A172 (cell line): ENCODE measurements around the gene P3H3. TPM values are rescaled to one million over a fixed set of nuclear protein-coding genes. Genes with fewer than 3 reads are reported as not detected.

Source experiments
- DNase-seq: peaks from one replicate; pipeline ENCODE4 v3.0.0-alpha.2; 2015; ENCODE audit warnings: low spot score
- total RNA-seq: library from RNA; depleted of rRNA; stranded (reverse); fragments of >200 nt; shearing (Covaris generic); gene quantifications from 2 replicates; pipeline ENCODE4 v1.2.3, GENCODE V29; 2014; rRNA removed

Gene P3H3
- total RNA-seq = 6.9 and 7.4 TPM in 2 replicates

GRCh38 chr12:6827982-6828780 is at the start of gene P3H3:
TSS of gene P3H3 (plus strand) at chr12:6828407. CDS start at chr12:6828441, 34 bp downstream.
- peak; percentile 30 for DNase-seq

GRCh38 chr12:6778574-6779550 is 49.3 kb upstream of the P3H3 start:
- peak; percentile 81 for DNase-seq

GRCh38 chr12:6779708-6780432 is 48.3 kb upstream of the P3H3 start:
- DNase-seq = no peak

- no peak for DNase-seq
Measured at GRCh38 chr12:6780573-6780972, 47.6 kb upstream of the P3H3 start.

- no peak for DNase-seq
Measured at GRCh38 chr12:6782119-6782518, 46.1 kb upstream of the P3H3 start.

GRCh38 chr12:6782850-6783566 is 45.2 kb upstream of the P3H3 start:
- no peak for DNase-seq

GRCh38 chr12:6783828-6784227 is 44.4 kb upstream of the P3H3 start:
- DNase-seq = no peak

GRCh38 chr12:6784296-6784695 is 43.9 kb upstream of the P3H3 start:
- DNase-seq = no peak

- no peak for DNase-seq
Measured at GRCh38 chr12:6784761-6785160, 43.4 kb upstream of the P3H3 start.

- no peak for DNase-seq
Measured at GRCh38 chr12:6786416-6787094, 41.7 kb upstream of the P3H3 start.

- DNase-seq = no peak
Measured at GRCh38 chr12:6787309-6787708, 40.9 kb upstream of the P3H3 start.

- no peak for DNase-seq
Measured at GRCh38 chr12:6788972-6789924, 39.0 kb upstream of the P3H3 start, which contains the start of gene CD4. TSS of gene CD4 (plus strand) at chr12:6789528. CDS start at chr12:6800139, 10,611 bp downstream.

GRCh38 chr12:6790496-6791150 is 37.6 kb upstream of the P3H3 start:
- DNase-seq = no peak

- no peak for DNase-seq
Measured at GRCh38 chr12:6791931-6792520, 36.2 kb upstream of the P3H3 start.

GRCh38 chr12:6792522-6793201 is 35.5 kb upstream of the P3H3 start:
- no peak for DNase-seq

- no peak for DNase-seq
Measured at GRCh38 chr12:6795088-6795487, 33.1 kb upstream of the P3H3 start.

GRCh38 chr12:6796576-6796975 is 31.6 kb upstream of the P3H3 start:
- no peak for DNase-seq

GRCh38 chr12:6799147-6799546 is 29.1 kb upstream of the P3H3 start:
- no peak for DNase-seq
